Measurements from ENCODE around the gene TMEM182. TPM values are rescaled to one million over a fixed set of nuclear protein-coding genes. Genes with fewer than 3 reads are reported as not detected.
A peak's percentile ranks its signal among the peaks of the same experiment; 100 is the strongest.

Gene TMEM182
- total RNA-seq, 1 donor from 2014 or later: 3.9 TPM

GRCh38 chr2:102749938-102750337 lies 11.9 kb upstream of the TMEM182 start:
- H3K36me3 Mint-ChIP-seq (ENCODE audit: low read depth): no peaks in the 10 kb centered on the region
- H3K27me3 Mint-ChIP-seq: peaks cover 4% of the 10 kb centered on the region
- H3K4me1 Mint-ChIP-seq: no peaks in the 10 kb centered on the region
- H3K27ac Mint-ChIP-seq: no peak overlapping the region
- DNase-seq: no peak
- intact Hi-C loops (cut with micrococcal nuclease): no loop called here
- H3K4me3 Mint-ChIP-seq: no peak overlapping the region
- no peaks in the 10 kb centered on the region for H3K9me3 Mint-ChIP-seq

DNA sequence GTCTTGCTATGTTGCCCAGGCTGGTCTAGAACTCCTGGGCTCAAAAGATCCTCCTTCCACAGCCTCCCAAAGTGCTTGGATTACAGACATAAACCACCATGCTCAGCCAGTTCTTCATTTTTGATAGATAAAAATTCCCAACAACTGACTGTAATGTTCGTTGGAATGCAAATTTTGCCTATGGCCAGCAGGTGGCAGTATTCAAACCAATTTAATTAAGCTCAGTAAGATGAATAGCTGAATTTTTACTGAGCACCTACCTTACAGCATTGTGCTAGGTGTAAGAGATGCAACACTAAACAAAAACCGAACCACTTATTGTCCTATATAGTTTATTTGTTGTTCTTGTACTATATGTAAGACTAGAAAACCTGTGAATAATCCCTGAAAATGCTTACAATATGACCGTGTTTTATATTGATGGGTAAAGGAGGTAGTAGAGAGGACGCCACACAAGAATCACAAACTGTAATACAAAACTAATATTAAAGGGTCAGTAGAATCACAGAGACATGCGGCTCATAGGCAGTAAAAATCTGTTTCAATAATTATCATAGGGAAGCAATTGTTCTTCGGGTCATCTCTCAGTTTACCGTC lies 8.2 kb upstream of the TMEM182 start:
- Mint-ChIP-seq H3K27me3 (peaks cover 4% of the 10 kb centered on the region), H3K27ac (no peak overlapping the region), H3K9me3 (no peaks in the 10 kb centered on the region), H3K4me3 (no peak overlapping the region), H3K36me3 (ENCODE audit: low read depth) (no peaks in the 10 kb centered on the region), H3K4me1 (no peaks in the 10 kb centered on the region)
- DNase-seq: peak; percentile 75
- intact Hi-C loops (cut with micrococcal nuclease): loop anchor here (1.0 kb wide), 1 partner anchor 53 kb away; no protein-coding TSS in a partner anchor

DNA sequence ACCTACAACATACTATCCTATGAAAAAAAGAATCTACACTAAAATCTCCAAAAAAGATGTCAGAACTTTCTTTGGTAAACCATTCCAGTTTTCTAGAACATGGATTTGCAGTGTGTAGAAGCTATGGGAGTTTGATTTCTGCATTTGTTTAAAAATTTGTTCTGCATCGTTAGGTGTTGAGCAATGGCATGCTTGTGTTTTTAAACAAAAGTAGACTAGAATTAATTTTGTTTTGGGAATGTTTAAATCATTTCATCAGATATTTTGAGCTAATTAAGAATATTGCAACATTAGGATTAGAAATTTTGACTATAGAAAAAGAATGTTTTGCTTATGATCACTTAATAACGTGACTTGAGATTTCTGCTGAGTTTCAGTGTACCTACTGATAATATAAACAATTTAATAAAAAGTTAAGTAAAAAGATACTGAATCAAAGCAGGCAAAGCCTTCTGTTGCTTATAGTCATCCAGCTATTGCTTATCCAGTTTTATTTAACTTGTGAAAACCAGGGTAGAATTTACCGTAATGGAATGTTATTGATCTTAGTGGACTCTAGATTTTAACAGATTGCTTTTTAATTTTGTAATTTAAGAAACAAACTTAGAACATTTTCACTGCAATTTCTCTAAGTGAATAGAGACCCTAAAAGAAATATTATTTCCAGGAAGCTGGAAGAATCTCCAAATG lies 7.2 kb upstream of the TMEM182 start:
- no peaks in the 10 kb centered on the region for H3K9me3 Mint-ChIP-seq
- intact Hi-C loops (cut with micrococcal nuclease): no loop called here
- H3K4me1 Mint-ChIP-seq: no peaks in the 10 kb centered on the region
- no peaks in the 10 kb centered on the region for H3K36me3 Mint-ChIP-seq (ENCODE audit: low read depth)
- no peak overlapping the region for H3K27ac Mint-ChIP-seq
- no peak for DNase-seq
- H3K27me3 Mint-ChIP-seq: peaks cover 4% of the 10 kb centered on the region
- H3K4me3 Mint-ChIP-seq: no peak overlapping the region

- Mint-ChIP-seq H3K9me3 (no peaks in the 10 kb centered on the region), H3K27ac (no peak overlapping the region), H3K36me3 (ENCODE audit: low read depth) (no peaks in the 10 kb centered on the region), H3K27me3 (peaks cover 4% of the 10 kb centered on the region), H3K4me1 (no peaks in the 10 kb centered on the region), H3K4me3 (no peak overlapping the region)
- intact Hi-C loops (cut with micrococcal nuclease): no loop called here
- no peak for DNase-seq
Observed at GRCh38 chr2:102755284-102755683, 6.5 kb upstream of the TMEM182 start.

- DNase-seq: no peak
- H3K4me3 Mint-ChIP-seq: no peak overlapping the region
- no peaks in the 10 kb centered on the region for H3K36me3 Mint-ChIP-seq (ENCODE audit: low read depth)
- H3K27me3 Mint-ChIP-seq: no peaks in the 10 kb centered on the region
- H3K9me3 Mint-ChIP-seq: no peaks in the 10 kb centered on the region
- no peak overlapping the region for H3K27ac Mint-ChIP-seq
- no peaks in the 10 kb centered on the region for H3K4me1 Mint-ChIP-seq
- intact Hi-C loops (cut with micrococcal nuclease): no loop called here
Observed at GRCh38 chr2:102758439-102758838, 3.4 kb upstream of the TMEM182 start.

GRCh38 chr2:102764083-102764482 lies 2.3 kb downstream of the TMEM182 start:
- Mint-ChIP-seq H3K27me3 (no peaks in the 10 kb centered on the region), H3K9me3 (no peaks in the 10 kb centered on the region), H3K36me3 (ENCODE audit: low read depth) (no peaks in the 10 kb centered on the region), H3K4me1 (no peaks in the 10 kb centered on the region), H3K27ac (no peak overlapping the region), H3K4me3 (no peak overlapping the region)
- DNase-seq: no peak
- intact Hi-C loops (cut with micrococcal nuclease): no loop called here

- Mint-ChIP-seq H3K4me1 (no peaks in the 10 kb centered on the region), H3K36me3 (ENCODE audit: low read depth) (no peaks in the 10 kb centered on the region), H3K9me3 (no peaks in the 10 kb centered on the region), H3K27me3 (no peaks in the 10 kb centered on the region), H3K27ac (no peak overlapping the region), H3K4me3 (no peak overlapping the region)
- intact Hi-C loops (cut with micrococcal nuclease): no loop called here
- DNase-seq: no peak
Observed at GRCh38 chr2:102765061-102765460, 3.2 kb downstream of the TMEM182 start.

DNA sequence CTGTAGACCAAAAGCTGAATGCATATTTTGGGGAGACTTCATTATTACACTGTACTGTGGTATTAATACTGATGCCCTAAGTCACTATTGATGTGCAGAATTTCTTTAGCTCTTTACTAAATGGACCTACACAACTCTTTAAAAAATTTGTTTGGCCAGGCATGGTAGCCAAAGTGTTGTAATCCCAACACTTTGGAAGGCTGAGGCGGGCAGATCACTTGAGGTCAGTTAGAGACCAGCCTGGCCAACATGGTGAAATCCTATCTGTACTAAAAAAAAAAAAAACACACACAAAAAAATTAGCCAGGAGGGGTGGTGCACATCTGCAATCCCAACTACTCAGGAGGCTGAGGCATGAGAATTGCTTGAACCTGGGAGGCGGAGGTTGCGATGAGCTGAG lies 6.4 kb downstream of the TMEM182 start:
- Mint-ChIP-seq H3K27me3 (no peaks in the 10 kb centered on the region), H3K27ac (no peak overlapping the region), H3K9me3 (no peaks in the 10 kb centered on the region), H3K4me3 (no peak overlapping the region), H3K36me3 (ENCODE audit: low read depth) (peaks cover 1% of the 10 kb centered on the region), H3K4me1 (no peaks in the 10 kb centered on the region)
- intact Hi-C loops (cut with micrococcal nuclease): no loop called here
- no peak for DNase-seq

- intact Hi-C loops (cut with micrococcal nuclease): no loop called here
- H3K4me1 Mint-ChIP-seq: no peaks in the 10 kb centered on the region
- no peak overlapping the region for H3K4me3 Mint-ChIP-seq
Observed at GRCh38 chr2:102768892-102769291, 7.1 kb downstream of the TMEM182 start.

DNA sequence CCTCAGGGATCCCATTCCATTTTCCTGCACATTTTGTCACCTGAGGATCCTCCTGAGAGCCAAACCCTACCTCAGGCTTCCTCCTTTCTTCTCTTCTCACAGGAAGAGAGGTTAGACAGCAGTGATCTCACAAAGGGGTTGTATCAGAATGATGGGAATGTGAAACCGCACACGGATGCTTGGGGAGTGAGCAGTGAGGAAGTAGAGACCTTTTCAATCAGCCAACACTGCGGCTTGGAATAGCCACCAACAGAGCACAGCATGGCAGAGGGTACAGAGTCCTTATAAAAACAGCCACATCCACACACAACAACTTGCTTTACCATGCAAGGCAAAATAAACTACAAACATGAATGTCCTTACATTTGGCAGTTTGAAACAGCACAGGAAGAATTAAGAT lies 8.7 kb downstream of the TMEM182 start:
- no peak overlapping the region for H3K27ac Mint-ChIP-seq
- no peaks in the 10 kb centered on the region for H3K27me3 Mint-ChIP-seq
- intact Hi-C loops (cut with micrococcal nuclease): no loop called here
- no peak for DNase-seq
- H3K9me3 Mint-ChIP-seq: no peaks in the 10 kb centered on the region
- no peak overlapping the region for H3K4me3 Mint-ChIP-seq
- peaks cover 1% of the 10 kb centered on the region for H3K36me3 Mint-ChIP-seq (ENCODE audit: low read depth)
- no peaks in the 10 kb centered on the region for H3K4me1 Mint-ChIP-seq

More at GRCh38 chr2:102768892-102769291, 7.1 kb downstream of the TMEM182 start:
- no peak for DNase-seq
- Mint-ChIP-seq H3K27ac (no peak overlapping the region), H3K36me3 (ENCODE audit: low read depth) (peaks cover 1% of the 10 kb centered on the region), H3K27me3 (no peaks in the 10 kb centered on the region), H3K9me3 (no peaks in the 10 kb centered on the region)

DNA sequence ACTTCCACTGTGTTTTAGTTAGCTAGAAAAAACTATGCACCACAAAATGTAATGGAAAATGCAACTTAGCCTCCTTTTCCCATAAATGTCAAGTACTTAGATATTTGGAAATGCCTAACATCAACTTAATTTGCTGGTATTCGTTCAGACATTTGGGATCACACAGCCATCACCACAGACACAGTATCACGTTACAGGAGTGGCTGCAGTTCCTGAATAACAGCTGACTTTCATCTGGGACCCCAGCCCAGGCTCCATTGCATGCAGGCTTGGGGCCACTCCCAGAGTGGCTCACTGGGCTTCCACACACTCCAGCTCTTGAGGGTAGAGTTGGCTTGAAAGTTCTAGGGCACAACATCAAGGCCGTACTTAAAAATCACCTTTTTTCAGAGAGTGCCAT lies 9.3 kb downstream of the TMEM182 start:
- Mint-ChIP-seq H3K27me3 (no peaks in the 10 kb centered on the region), H3K27ac (no peak overlapping the region), H3K4me1 (no peaks in the 10 kb centered on the region), H3K36me3 (ENCODE audit: low read depth) (peaks cover 1% of the 10 kb centered on the region), H3K4me3 (no peak overlapping the region), H3K9me3 (no peaks in the 10 kb centered on the region)
- intact Hi-C loops (cut with micrococcal nuclease): no loop called here
- DNase-seq: no peak

DNA sequence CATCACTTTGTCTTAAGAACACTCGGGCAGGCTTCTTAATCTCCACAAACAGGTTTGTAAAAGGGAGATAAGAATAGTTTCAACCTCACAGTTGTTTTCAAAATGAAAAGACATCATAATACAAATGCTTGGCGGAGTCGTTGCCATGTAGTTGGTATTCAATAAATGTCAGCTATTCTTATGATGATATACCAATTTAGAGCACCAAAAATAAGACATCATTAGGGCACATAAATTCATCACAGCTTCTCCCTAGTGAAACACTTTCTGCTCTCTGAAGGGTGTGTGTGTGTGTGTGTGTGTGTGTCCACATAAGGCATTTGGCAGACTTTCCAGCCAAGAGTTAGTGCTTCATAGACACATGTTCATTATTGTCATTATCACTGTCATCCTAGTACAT lies 10.8 kb downstream of the TMEM182 start:
- Mint-ChIP-seq H3K4me3 (no peak overlapping the region), H3K27ac (no peak overlapping the region), H3K9me3 (no peaks in the 10 kb centered on the region), H3K36me3 (ENCODE audit: low read depth) (peaks cover 1% of the 10 kb centered on the region), H3K27me3 (no peaks in the 10 kb centered on the region), H3K4me1 (no peaks in the 10 kb centered on the region)
- no peak for DNase-seq
- intact Hi-C loops (cut with micrococcal nuclease): no loop called here

GRCh38 chr2:102773149-102773705 lies 11.4 kb downstream of the TMEM182 start:
- Mint-ChIP-seq H3K36me3 (ENCODE audit: low read depth) (peaks cover 1% of the 10 kb centered on the region), H3K4me1 (no peaks in the 10 kb centered on the region), H3K27ac (no peak overlapping the region), H3K9me3 (no peaks in the 10 kb centered on the region), H3K27me3 (no peaks in the 10 kb centered on the region), H3K4me3 (no peak overlapping the region)
- no peak for DNase-seq
- intact Hi-C loops (cut with micrococcal nuclease): no loop called here

- H3K36me3 Mint-ChIP-seq (ENCODE audit: low read depth): no peaks in the 10 kb centered on the region
Observed at GRCh38 chr2:102778260-102778659, 16.4 kb downstream of the TMEM182 start.

More at GRCh38 chr2:102778260-102778659, 16.4 kb downstream of the TMEM182 start:
- H3K9me3 Mint-ChIP-seq: no peaks in the 10 kb centered on the region
- intact Hi-C loops (cut with micrococcal nuclease): no loop called here
- H3K27me3 Mint-ChIP-seq: no peaks in the 10 kb centered on the region
- no peak overlapping the region for H3K27ac Mint-ChIP-seq
- no peak overlapping the region for H3K4me3 Mint-ChIP-seq
- no peaks in the 10 kb centered on the region for H3K4me1 Mint-ChIP-seq
- no peak for DNase-seq
